ENCODE data around the gene RSBN1.
"Not testable (repeated sequence)": the region's sequence is repeated elsewhere in the genome, so short reads cannot be mapped to it uniquely, and the experiment has no call there.

GRCh38 chr1:113717506-113717905 lies 94.8 kb downstream of the RSBN1 start:
- TF ChIP-seq CTCF, POLR2A (IDR thresholded peaks at IDR 0.05): not testable (repeated sequence)
